GM19468 (cell line): ENCODE data around the gene IGF2BP2.
"Not testable (repeated sequence)": the region's sequence is repeated elsewhere in the genome, so short reads cannot be mapped to it uniquely, and the experiment has no call there.

Source experiments
- ATAC-seq: cut with Tn5 transposase; IDR thresholded peaks from one replicate; pipeline ENCODE4 v1.9.1; 2021; ENCODE audit warnings: mild to moderate bottlenecking, moderate library complexity, moderate number of reproducible peaks; ENCODE audit not compliant: unreplicated experiment; ENCODE audit errors: extremely low read depth

IGF2BP2 gene

DNA sequence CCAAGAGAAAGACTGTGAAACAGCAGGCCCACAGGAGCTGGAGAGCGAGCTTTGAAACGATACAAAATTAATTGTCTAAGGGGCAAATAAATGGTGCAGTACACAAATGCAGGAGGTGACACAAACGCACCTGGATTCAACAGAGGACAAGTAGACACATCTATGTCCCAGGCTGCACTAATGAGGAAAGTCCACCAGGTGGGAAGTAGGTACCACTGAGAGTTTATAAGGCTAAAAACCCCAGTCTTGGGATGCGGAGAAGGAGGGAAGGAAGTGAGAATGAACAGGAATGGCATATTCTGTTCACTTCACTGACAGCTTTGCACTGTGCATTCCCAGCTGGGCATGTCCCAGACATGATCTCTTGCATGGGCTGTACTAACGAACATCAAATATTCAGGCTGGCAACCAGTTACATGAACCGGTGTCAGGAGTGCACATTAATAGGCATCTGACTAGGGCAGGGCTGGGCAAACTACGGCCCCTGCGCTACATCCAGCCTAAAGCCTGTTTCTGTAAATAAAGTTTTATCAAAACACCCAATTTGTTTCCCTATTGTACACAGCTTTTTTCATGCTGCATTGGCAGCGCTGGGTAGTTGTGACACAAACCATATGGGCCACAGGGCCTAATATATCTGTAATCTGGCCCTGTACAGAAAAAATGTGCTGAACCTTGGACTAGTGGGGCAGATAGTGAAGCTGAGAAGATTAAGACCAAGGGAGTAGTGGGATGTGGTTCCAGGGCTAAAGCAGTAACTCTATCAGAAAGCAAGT is 107.0 kb downstream of the IGF2BP2 start:
- no peak for ATAC-seq

DNA sequence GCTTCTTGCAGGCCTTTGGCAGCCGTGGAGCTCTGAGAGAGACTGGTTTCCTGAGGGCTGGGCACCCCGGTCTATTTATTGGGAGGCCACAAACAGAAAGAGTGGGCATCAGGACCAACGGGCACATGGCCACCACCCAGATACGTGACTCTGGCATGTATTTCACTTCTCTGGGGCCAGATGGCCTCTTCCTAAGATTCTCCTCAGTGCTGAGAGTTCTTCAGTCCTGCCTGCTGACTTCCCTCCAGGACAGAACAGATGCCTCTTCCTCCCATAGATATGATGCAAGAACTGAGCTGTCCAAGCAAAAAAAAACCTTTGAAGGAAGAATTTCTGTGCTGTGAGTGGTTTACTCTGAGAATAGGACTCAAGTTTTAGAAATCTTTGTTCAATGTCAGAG is 107.7 kb downstream of the IGF2BP2 start:
- no peak for ATAC-seq

DNA sequence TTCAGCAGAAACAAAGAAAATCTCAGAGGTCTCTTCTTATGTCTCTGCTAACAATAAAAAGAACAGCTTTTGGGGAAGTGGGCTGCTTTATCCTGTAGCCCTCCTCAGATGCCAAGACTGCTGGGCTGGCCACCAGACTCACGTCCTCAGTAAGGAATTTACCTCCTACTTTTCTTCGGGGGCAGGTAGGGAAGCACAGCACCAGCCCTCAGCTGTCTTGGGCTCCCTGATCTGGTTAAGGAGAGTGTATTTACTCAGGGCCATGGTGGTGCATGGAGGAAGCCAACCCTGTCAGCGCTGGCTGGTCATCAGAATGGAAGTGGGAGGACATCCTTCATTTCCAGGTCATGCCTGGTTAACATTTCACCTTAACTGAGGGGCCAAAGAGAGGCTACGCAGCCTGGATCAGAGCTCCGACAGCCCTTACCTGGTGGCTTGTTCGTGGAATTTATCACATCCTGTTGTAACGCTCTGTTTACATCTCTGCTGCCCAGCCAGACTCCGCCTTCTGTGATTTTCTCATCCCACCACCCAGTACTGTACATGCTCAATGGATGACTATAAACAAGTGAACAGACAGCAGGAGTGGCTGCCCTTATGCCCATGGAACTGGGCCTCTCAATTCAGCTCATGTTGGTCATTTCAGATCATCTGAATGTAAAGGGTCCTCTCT is 108.3 kb downstream of the IGF2BP2 start:
- ATAC-seq, result no peak

DNA sequence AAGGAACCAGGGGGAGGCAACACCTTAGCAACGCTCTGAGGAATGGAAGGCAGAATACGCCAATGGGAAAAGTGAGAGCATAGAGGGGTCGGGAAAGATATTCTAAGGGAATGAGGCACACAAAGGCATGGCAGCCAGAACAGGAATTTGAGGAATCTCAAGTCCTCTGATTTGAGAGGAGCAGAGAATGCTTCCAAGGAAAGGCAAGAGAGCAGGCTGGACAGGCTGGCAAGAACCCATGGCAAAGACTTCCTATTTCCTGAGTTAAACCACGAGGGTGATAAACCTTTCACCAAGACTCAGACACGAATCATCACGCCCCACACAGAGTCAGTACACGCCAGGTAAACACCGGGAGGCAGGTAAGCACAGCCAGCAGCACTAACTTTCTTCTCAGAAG is 109.8 kb downstream of the IGF2BP2 start:
- no peak for ATAC-seq

DNA sequence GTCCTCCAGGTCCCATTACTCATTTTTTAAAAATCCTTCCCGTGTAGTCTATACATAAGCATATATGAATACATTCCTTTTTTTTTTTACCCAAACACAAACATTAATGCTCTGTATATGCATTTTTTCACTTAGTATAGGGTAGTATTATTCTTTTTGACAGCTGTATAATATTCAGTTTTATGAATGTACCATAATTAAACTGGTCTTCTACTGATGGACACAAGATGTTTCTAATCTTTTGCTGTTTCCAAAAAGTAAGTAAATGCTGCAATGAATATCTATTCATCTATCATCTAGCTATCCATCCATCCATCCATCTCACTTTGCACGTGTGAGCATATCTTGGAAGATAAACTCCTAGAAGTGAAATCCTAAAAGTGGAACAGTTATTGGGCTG is 110.8 kb downstream of the IGF2BP2 start:
- ATAC-seq, result no peak

DNA sequence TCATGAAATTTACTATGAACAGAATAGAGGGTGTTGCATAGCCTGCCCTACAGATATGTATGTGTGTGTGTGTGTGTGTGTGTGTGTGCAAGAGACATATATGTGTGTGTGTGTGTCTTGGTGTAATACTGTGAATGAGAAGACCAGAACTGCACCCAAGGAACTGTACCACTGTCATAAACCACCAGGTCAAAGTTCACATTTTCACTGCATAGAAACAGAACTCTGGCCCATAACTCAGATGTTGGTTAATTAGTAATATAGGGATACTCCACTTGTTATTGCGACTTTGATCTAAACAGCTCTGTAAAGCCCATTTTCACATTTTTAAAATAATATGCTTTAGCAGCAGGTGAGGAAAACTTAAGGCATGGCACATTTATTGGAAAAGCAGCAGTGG is 111.8 kb downstream of the IGF2BP2 start:
- ATAC-seq, result no peak

DNA sequence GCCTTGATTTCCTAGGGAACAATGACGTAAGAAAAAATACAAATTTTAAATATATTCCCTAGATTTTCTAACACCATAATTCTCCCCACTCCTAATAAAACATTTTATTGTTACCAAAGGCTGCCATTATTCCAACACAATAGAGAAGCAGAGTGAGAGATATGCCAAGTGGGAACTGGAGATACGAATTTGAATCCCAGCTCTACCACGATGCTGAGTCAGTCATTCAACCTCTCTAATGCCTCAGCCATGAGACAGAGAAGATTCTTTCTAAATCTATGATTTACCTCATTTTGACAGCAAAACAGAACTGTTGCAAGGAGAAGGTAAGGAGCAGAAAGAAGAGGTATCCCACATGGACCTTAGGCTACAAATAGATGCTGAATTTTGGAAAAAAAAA is 112.5 kb downstream of the IGF2BP2 start:
- ATAC-seq, result no peak

DNA sequence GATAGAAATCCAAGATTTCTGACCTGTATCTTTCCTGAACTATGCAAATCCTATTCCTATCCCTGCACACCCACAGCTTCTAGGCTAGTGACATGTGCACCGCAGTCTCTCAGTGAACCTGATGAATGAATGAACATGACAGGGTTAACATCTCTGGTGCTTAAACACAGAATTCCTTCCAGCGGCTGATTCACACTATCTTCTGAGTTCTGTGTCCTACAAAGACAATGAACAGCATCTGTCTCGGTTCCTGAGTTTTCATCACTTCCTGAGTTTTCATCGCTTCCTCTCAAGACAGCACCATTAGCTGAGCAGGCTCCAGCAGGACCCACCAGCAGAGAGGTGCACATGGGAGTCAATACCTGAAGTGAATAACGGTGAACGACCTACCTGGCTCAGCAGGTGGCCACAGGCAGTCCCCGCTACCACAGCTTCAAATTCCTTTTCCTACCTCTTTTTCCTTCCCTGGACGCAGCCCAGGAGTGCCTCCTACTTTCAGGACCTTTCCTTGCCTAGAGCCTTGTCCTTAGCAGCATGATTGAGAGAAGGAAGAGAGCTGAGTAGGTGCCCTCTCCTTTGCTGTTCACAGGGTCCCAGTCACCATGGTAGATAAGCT is 113.5 kb downstream of the IGF2BP2 start:
- ATAC-seq, result no peak

DNA sequence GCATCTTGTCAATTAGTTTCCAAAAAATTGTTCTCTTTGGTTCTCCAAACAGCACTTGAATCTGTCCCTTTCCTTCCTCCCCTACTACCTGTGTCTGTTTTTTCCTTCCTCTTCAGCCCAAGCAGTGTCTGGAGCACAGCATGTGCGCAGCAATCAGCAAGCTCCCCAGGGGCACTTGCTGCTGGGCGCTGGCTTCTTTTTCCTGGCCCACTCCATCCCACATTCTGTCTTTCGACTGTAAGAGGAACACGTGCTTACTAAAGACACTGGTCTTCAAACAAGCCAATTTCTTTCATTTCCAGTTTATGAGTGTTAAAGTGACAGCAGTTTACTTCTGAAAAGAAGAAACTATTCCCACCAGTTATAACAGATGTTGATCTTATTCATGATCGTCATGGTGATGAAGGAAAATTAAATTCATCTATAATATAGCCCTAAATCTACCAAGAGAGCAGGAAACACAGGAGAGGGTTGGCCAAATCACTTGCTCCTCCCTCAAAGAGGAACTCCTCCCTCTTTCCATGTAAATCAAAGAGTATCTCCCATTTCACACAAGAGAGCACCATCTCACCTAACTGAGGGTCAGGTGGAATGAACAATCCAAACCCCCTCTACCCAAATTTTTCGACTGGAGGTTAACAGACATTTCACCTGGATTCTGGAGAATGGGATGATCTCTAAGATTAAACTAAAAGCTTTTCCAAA is 115.4 kb downstream of the IGF2BP2 start:
- ATAC-seq, result no peak

DNA sequence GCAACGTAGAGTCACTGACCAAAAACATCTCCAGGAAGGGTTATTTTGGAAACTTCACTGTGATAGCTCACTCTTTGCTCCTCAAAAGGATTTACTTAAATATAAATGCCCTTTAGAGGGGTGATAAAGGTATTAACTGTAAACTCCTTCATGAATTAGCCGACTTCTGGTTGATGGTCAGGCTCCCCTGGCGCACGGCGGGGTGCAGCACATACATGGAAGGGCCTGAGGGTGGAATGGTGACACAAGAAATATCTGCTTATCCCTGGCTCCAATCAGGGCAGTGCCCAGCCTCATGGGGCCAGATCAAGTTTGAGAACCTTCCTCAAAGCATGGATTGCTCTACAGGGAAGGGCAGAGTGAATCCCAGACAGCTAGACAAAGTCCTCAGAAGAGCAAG is 116.5 kb downstream of the IGF2BP2 start:
- ATAC-seq, result no peak

DNA sequence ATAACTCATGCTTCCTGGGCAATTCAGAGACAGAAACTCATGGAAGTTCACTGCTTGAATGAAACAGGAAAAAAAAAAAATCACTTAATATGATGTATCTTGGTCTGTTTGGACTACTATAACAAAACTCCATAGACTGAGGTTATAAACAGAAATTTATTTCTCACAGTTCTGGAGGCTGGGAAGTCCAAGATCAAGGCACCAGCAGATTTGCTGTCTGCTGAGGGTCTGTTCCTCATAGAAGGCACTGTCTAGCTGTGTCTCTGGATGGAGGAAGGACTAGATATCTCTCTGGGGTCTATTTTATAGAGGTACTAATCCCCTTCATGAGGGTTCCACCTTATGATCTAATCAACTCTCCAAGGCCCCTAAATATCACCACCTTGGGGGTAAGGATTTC is 119.3 kb downstream of the IGF2BP2 start:
- no peak for ATAC-seq

DNA sequence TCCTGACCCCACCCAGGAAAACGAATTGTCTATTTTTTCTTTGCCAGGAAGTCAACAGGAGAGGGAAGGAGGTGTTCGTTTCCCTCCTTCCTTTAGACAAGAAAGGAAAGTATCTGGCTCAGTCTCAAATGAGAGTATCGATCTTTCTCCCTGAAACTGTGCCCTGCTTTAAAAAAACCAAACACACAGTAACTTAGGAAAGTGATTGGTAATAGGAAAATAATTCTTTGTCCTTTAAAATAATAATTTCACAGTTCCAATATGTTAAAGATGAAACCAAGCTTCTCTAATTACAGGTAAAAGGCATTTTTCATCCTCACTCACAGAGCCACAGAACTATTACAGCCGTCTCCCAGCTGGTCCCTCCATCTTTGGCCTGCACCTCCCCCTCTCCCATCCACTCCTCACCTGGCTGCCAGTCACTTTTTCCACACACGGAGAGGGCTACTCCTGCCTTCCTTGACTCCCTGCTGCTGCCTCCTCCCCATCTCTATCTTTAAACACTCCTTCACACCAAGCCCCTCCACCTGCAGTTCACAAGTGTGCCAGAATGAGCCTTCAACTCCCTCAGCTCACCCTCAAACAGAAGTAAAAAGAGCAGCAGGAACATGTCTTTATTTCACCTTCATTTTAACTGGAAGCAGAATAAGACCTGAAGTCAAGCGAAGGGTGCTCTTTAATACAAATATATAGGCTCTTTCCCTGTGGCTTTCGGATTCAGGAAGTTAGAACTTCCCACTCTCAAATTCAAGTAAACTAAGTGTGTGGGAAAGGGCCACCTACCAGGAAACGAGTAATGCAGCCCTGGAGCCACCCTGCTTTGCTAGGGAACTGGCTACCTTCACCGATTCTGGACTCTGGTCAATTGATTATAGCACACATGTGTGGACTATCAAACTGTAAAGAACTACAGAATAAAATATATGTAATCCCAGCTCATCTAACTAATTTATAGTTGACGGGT is 122.3 kb downstream of the IGF2BP2 start:
- ATAC-seq, result no peak

DNA sequence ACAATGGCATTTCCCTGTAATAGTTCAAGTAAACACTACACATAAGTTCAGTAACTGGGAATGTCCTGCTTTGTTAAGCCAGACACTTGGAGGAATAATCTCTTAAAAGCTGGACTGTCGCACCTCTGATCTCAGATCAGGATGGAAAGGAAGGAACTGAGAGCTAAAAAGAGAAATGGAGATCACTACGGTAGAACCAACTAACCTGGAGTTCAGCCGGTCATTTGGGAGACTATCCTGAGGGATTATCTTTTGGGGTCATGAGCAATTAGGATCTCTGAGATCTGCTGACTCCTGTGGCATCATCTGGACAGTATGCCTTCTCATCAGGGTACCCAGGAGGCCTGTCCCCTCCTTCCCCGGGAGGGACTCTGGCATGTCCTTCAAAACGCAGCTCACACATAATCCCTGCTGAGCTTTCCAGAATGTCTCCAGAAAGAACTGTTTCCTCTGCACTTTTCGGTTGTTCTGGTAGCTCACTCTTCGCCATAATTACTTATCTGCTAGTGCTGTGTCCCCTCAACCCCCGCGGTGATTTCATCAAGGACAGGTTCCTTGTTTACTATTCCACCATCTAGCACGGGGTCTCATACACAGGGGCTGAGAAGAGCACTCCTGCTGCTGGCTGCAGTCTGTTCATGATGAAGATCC is 123.1 kb downstream of the IGF2BP2 start:
- no peak for ATAC-seq

DNA sequence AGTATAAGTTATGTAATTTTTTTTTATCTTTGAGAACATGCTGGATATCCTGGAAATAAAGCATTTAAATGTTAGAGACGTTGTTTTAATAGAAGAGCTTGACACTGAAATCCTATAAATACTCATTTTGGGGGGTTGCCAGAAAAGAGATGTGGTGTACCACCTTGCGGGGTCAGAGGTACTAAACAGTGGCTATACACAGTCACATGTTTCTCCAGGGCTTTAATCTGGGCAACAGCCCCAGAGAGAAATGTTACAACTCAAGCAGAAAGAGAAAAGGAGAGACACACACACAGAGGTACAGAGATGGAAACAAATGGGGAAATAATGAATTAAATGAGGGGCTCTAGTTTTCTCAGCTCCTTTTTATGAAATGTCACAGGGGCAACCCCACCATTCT is 124.9 kb downstream of the IGF2BP2 start:
- ATAC-seq, result no peak

DNA sequence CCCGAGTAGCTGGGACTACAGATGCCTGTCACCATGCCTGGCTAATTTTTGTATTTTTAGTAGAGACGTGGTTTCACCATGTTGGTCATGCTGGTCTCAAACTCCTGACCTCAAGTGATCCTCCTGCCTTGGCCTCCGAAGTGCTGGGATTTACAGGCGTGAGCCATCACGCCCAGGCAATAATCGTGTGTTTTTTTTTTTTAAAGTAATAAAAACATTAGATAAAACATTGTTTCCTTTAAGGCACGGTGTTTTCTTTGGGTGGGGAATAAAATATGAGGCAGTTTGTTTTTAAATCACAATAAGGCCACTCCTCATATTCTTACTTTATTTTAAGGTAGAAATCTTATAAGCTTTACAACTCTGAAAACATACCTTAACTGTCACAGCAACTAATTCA is 127.6 kb downstream of the IGF2BP2 start:
- not testable (repeated sequence) for ATAC-seq

DNA sequence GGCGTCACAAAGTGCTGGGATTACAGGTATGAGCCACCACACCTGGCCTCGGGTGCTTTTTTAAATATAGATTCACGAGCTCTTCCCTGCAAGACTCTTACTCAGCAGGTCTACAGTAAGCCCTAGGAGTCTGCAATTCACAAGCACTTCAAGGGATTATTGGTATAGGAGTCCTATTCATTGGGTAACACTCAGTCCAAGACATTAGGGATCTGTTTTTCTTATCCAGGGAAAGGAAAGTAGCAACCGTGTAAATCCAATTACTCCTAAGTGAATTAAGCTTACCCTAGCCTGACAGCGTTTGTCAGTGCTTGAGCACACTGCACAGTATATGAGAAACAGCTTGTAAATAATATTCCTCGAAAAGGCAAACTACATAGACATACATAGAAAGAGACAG is 128.8 kb downstream of the IGF2BP2 start:
- ATAC-seq, result no peak

DNA sequence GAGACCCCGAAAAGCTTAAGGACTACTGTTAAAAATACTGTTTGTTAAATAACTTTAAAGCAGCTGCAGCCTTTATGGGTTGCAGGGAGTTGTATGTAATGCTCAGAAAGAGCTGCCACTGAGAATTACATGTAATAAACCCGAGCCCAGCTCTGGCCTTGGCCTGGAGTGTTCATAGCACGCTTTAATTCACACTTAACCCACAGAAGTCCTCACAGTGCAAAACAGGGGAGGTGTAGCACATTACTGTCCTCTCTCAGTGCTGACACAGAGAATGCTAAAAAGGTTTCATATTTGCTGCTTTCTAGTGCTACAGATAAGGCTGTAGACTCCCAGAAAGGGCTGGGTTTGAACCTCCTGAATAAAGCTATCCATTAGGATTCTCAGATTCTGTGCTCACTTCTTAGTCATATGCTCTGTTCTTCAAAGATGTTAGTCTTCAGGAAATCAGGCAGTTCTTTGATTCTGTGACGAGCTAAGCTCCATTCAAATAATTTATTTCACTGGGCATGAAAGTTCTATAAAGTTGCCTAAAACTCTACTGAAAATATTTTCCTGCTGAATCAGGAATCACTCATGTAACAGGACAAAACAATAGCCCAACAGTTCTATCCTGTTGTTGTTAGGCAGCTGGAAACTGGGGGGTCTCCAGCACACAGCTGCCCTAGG is 130.7 kb downstream of the IGF2BP2 start:
- ATAC-seq, result no peak

DNA sequence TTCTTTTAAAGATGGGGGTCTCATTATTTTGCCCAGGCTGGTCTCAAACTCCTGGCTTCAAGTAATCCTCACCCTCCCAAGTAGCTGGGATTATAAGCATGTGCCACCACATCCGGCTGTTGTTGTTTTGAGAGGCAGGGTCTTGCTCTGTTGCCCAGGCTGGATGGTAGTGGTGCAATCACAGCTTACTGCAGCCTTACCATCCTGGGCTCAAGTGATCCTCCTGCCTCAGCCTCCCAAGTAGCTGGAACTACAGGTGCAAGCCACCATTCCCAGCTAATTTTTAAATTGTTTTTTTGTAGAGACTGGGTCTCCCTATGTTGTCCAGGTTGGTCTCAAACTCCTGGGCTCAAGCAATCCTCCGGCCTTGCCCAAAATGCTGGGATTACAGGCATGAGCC is 133.2 kb downstream of the IGF2BP2 start:
- ATAC-seq, result no peak
